Neural progenitor cell (in vitro differentiated cells): ENCODE results near the gene TOR4A. TPM values are rescaled to one million over a fixed set of nuclear protein-coding genes. Genes with fewer than 3 reads are reported as not detected.

Experiments used
- DNase-seq: peaks from one replicate; pipeline ENCODE4 v3.0.0-alpha.2; 2016; ENCODE audit warnings: low spot score
- H2AFZ ChIP-seq: fragments of 200-600 bp; sonication (generic); replicated peaks from 2 replicates; pipeline ENCODE4 v1.6.1; 2016; ENCODE audit warnings: antibody characterized with exemption
- H3F3A ChIP-seq: fragments of 200-600 bp; sonication (generic); 2 replicates; pipeline ENCODE4 v1.6.1; 2016; ENCODE audit warnings: antibody characterized with exemption, low read depth
- H3K27ac ChIP-seq: fragments of 200-600 bp; sonication (generic); 2 replicates; pipeline ENCODE4 v1.5.1; 2016; ENCODE audit warnings: mild to moderate bottlenecking
- H3K27me3 ChIP-seq: fragments of 200-600 bp; sonication (generic); 2 replicates; pipeline ENCODE4 v1.6.1; 2016; ENCODE audit warnings: mild to moderate bottlenecking, moderate library complexity
- H3K36me3 ChIP-seq: fragments of 200-600 bp; sonication (generic); 2 replicates; pipeline ENCODE4 v1.5.1; 2016
- H3K4me1 ChIP-seq: fragments of 200-600 bp; sonication (generic); 2 replicates; pipeline ENCODE4 v1.6.1; 2016; ENCODE audit warnings: mixed run types
- H3K4me2 ChIP-seq: fragments of 200-600 bp; sonication (generic); 2 replicates; pipeline ENCODE4 v1.6.1; 2016
- H3K4me3 ChIP-seq: fragments of 200-600 bp; sonication (generic); 2 replicates; pipeline ENCODE4 v1.5.1; 2016
- H3K79me2 ChIP-seq: fragments of 200-600 bp; sonication (generic); 2 replicates; pipeline ENCODE4 v1.6.1; 2016; ENCODE audit warnings: low read depth
- H3K9ac ChIP-seq: fragments of 200-600 bp; sonication (generic); 2 replicates; pipeline ENCODE4 v1.6.1; 2016
- H3K9me3 ChIP-seq: fragments of 200-600 bp; sonication (generic); 2 replicates; pipeline ENCODE4 v1.5.1; 2016; ENCODE audit warnings: low read depth
- H4K20me1 ChIP-seq: fragments of 200-600 bp; sonication (generic); 2 replicates; pipeline ENCODE4 v1.6.1; 2016; ENCODE audit warnings: low read depth
- H3K27ac Mint-ChIP-seq: 3 replicates; pipeline ENCODE4 v1.8.0; 2021; ENCODE audit warnings: mixed read lengths
- H3K27me3 Mint-ChIP-seq: 2 replicates; pipeline ENCODE4 v1.8.0; 2022; ENCODE audit warnings: low read depth, mild to moderate bottlenecking, inconsistent platforms, moderate library complexity, mixed read lengths; ENCODE audit not compliant: insufficient read depth
- H3K36me3 Mint-ChIP-seq: 3 replicates; pipeline ENCODE4 v1.8.0; 2021; ENCODE audit warnings: mixed read lengths
- H3K4me1 Mint-ChIP-seq: 3 replicates; pipeline ENCODE4 v1.8.0; 2021; ENCODE audit warnings: mixed read lengths
- H3K4me3 Mint-ChIP-seq: 3 replicates; pipeline ENCODE4 v1.8.0; 2021; ENCODE audit warnings: mild to moderate bottlenecking, moderate library complexity, mixed read lengths
- H3K9me3 Mint-ChIP-seq: 3 replicates; pipeline ENCODE4 v1.8.0; 2020; ENCODE audit warnings: mixed read lengths
- EZH2 ChIP-seq: fragments of 200-600 bp; sonication (generic); IDR thresholded peaks from 2 replicates; pipeline ENCODE4 v1.6.1; 2017; ENCODE audit warnings: antibody characterized with exemption, mild to moderate bottlenecking, moderate library complexity
- EZH2phosphoT487 ChIP-seq: fragments of 200-600 bp; sonication (generic); IDR thresholded peaks from 2 replicates; pipeline ENCODE4 v1.6.1; 2017; ENCODE audit warnings: antibody characterized with exemption
- total RNA-seq: library from RNA; depleted of rRNA; stranded (reverse); fragments of >200 nt; gene quantifications from 2 replicates; pipeline ENCODE4 v1.2.3, GENCODE V29; 2015; ENCODE audit warnings: low replicate concordance
- TF ChIP-seq, protein P1 (sequence below): fragments of 200-600 bp; sonication (generic); IDR thresholded peaks from 2 replicates; pipeline ENCODE4 v1.5.1; 2017; ENCODE audit warnings: antibody characterized with exemption, mild to moderate bottlenecking

TOR4A gene
- total RNA-seq, 1 donor from 2014 or later = 0.39 TPM

DNA sequence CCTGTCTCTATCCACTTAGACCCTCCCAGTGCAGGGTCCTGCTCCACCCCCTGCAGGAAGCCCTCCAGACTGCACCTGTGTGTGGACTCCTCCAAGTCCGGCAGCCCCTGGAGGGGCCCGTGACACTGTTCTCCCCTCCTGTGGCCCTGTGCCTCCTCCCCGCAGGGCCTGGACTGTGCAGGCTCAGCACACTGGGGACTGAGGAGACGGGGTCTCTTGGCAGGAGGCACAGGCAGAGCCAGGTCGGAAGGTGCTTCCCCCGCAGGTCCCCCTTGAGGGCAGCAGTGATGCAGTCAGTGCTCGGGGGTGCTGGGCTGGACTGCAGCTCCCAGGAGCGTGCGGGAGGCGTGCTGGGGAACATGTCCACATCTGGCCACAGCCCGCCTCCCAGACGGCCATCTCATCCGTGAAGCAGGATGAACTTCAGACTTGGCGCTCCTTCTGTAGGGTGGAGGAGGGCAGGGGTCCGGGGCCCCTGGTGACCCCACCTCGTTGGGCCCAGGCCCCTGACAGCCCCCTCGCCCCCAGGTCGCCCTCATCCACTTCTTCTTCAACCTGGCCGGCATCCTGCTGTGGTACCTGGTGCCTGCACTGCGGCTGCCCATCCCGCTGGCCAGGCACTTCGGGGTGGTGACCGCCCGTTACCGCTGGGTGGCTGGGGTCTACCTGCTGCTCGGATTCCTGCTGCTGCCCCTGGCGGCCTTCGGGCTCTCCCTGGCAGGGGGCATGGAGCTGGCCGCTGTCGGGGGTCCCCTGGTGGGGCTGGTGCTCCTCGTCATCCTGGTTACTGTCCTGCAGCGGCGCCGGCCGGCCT lies 41.9 kb upstream of the TOR4A start:
- Histone ChIP-seq H4K20me1 (peaks cover 27% of the 10 kb centered on the region), H3K4me1 (peaks cover 8% of the 10 kb centered on the region), H2AFZ (no peak overlapping the region), H3K4me3 (no peak overlapping the region), H3K27ac (no peak overlapping the region), H3K27me3 (no peaks in the 10 kb centered on the region), H3K36me3 (no peaks in the 10 kb centered on the region), H3K9me3 (no peaks in the 10 kb centered on the region), H3K9ac (no peak overlapping the region), H3K79me2 (peaks cover 15% of the 10 kb centered on the region), H3K4me2 (peak overlapping the region; percentile 37), H3F3A (peaks cover 18% of the 10 kb centered on the region)
- no peaks in the 10 kb centered on the region for H3K9me3 Mint-ChIP-seq
- peaks cover 2% of the 10 kb centered on the region for H3K27me3 Mint-ChIP-seq
- H3K4me3 Mint-ChIP-seq = no peak overlapping the region
- peaks cover 9% of the 10 kb centered on the region for H3K4me1 Mint-ChIP-seq
- no peak overlapping the region for H3K27ac Mint-ChIP-seq
- H3K36me3 Mint-ChIP-seq = no peaks in the 10 kb centered on the region
- DNase-seq = no peak
- TF ChIP-seq, protein P1, sequence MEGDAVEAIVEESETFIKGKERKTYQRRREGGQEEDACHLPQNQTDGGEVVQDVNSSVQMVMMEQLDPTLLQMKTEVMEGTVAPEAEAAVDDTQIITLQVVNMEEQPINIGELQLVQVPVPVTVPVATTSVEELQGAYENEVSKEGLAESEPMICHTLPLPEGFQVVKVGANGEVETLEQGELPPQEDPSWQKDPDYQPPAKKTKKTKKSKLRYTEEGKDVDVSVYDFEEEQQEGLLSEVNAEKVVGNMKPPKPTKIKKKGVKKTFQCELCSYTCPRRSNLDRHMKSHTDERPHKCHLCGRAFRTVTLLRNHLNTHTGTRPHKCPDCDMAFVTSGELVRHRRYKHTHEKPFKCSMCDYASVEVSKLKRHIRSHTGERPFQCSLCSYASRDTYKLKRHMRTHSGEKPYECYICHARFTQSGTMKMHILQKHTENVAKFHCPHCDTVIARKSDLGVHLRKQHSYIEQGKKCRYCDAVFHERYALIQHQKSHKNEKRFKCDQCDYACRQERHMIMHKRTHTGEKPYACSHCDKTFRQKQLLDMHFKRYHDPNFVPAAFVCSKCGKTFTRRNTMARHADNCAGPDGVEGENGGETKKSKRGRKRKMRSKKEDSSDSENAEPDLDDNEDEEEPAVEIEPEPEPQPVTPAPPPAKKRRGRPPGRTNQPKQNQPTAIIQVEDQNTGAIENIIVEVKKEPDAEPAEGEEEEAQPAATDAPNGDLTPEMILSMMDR = no peak
- TF ChIP-seq EZH2 (no peak), EZH2phosphoT487 (no peak)

DNA sequence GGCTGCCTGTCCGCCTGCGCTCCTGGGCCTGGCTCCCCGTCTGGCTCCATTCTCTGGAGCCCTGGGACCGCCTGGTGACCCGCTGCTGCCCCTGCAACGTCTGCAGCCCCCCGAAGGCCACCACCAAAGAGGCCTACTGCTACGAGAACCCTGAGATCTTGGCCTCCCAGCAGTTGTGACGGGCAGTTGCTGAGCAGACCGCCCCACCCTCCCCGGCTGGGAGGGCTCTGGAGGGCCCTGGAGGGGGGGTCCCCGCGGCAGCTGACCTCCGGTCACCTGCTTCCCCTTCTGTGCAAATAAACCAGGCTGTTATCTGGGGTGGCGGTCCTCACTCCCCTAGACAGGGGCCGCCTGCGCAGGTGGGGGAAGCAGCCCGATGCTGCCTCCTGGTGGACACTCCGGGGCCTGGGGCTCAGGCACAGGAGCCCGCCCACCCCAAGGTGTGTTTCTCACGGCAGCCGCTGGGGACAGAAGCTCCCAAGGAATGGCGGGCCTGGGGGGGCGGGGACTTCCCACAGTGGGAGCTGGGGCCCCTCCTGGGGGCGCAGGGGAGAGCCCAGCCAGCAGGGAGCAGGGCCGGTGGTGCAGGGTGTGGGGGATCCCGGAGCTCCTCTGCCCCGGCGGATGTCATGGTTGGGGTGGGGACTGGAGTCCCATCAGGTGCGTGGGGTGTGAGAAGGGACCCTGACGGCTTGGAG lies 41.1 kb upstream of the TOR4A start:
- Mint-ChIP-seq H3K36me3 (peaks cover 3% of the 10 kb centered on the region), H3K27ac (no peak overlapping the region), H3K4me1 (peaks cover 13% of the 10 kb centered on the region), H3K27me3 (peaks cover 2% of the 10 kb centered on the region), H3K4me3 (no peak overlapping the region), H3K9me3 (no peaks in the 10 kb centered on the region)
- peaks cover 8% of the 10 kb centered on the region for H3K4me1 ChIP-seq
- H3K4me2 ChIP-seq = peak overlapping the region; percentile 67
- DNase-seq = peak; percentile 93
- H3K79me2 ChIP-seq = peaks cover 15% of the 10 kb centered on the region
- no peaks in the 10 kb centered on the region for H3K27me3 ChIP-seq
- TF ChIP-seq, protein P1 = peak; percentile 100
- TF ChIP-seq EZH2phosphoT487 = no peak
- H3K36me3 ChIP-seq = no peaks in the 10 kb centered on the region
- no peaks in the 10 kb centered on the region for H3K9me3 ChIP-seq
- no peak overlapping the region for H3K9ac ChIP-seq
- H3F3A ChIP-seq = peaks cover 18% of the 10 kb centered on the region
- peaks cover 27% of the 10 kb centered on the region for H4K20me1 ChIP-seq
- H3K27ac ChIP-seq = no peak overlapping the region
- H3K4me3 ChIP-seq = peak overlapping the region; percentile 5
- H2AFZ ChIP-seq = no peak overlapping the region

DNA sequence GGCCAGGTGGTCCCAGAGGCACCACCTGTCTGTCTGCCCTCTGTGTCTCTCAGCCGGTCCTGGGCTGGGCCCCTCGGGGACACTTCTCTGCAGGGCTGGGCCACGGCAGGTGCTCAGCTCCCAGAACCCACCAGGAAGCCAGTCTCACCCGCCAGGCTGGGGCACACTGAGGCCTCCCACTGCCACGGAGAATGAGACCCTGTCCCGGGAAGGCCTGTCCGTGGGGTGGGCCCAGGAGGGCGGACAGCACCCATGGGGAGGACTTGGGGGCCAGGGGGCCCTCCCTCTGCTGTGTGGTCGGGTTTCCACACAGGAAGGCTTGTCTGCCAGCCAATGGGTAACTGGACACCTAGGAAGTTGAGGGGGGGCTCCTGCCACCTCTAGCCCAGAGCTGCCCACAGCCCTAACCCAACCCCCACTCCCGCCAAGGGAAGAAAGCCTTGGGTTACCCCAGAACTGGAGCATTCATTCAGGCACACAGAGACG lies 40.5 kb upstream of the TOR4A start:
- peaks cover 8% of the 10 kb centered on the region for H3K4me1 ChIP-seq

More for the DNA sequence above, 40.5 kb upstream of the TOR4A start:
- Mint-ChIP-seq H3K4me1 (peaks cover 13% of the 10 kb centered on the region), H3K27me3 (peaks cover 2% of the 10 kb centered on the region), H3K9me3 (no peaks in the 10 kb centered on the region), H3K27ac (no peak overlapping the region), H3K4me3 (no peak overlapping the region), H3K36me3 (peaks cover 3% of the 10 kb centered on the region)
- Histone ChIP-seq H4K20me1 (peaks cover 32% of the 10 kb centered on the region), H3K36me3 (no peaks in the 10 kb centered on the region), H3K4me3 (peak overlapping the region; percentile 5), H2AFZ (no peak overlapping the region), H3F3A (peaks cover 22% of the 10 kb centered on the region), H3K79me2 (peaks cover 21% of the 10 kb centered on the region), H3K27me3 (no peaks in the 10 kb centered on the region), H3K27ac (no peak overlapping the region), H3K9me3 (no peaks in the 10 kb centered on the region), H3K9ac (no peak overlapping the region), H3K4me2 (peak overlapping the region; percentile 67)
- TF ChIP-seq EZH2 (no peak), EZH2phosphoT487 (no peak)
- TF ChIP-seq, protein P1 = no peak
- DNase-seq = peak; percentile 39
